WI38 (cell line): ENCODE results near the gene WNT5A.

Experiments used
- H3K4me3 ChIP-seq: 2 replicates; pipeline ENCODE4 v1.5.1; 2011; ENCODE audit warnings: low read depth, mild to moderate bottlenecking, control low read depth, low read length
- CTCF ChIP-seq: IDR thresholded peaks from 2 replicates; pipeline ENCODE4 v1.5.1; 2012; ENCODE audit warnings: low read depth, mild to moderate bottlenecking, control low read depth, low read length

WNT5A gene

GRCh38 chr3:55473788-55474187 is 13.3 kb downstream of the WNT5A start:
- no peak for TF ChIP-seq CTCF
- no peak overlapping the region for H3K4me3 ChIP-seq

GRCh38 chr3:55471522-55472280 is 15.4 kb downstream of the WNT5A start:
- TF ChIP-seq CTCF, result no peak
- no peak overlapping the region for H3K4me3 ChIP-seq

GRCh38 chr3:55471084-55471483 is 16.0 kb downstream of the WNT5A start:
- no peak overlapping the region for H3K4me3 ChIP-seq
- TF ChIP-seq CTCF, result no peak

GRCh38 chr3:55469957-55470526 is 17.1 kb downstream of the WNT5A start:
- no peak overlapping the region for H3K4me3 ChIP-seq
- no peak for TF ChIP-seq CTCF

GRCh38 chr3:55468251-55468650 is 18.9 kb downstream of the WNT5A start:
- no peak for TF ChIP-seq CTCF
- no peak overlapping the region for H3K4me3 ChIP-seq

- TF ChIP-seq CTCF, result no peak
Observed at GRCh38 chr3:55467099-55467498, 20.0 kb downstream of the WNT5A start.

GRCh38 chr3:55466526-55466925 is 20.6 kb downstream of the WNT5A start:
- no peak for TF ChIP-seq CTCF

More at GRCh38 chr3:55467099-55467498, 20.0 kb downstream of the WNT5A start:
- H3K4me3 ChIP-seq, result no peak overlapping the region

More at GRCh38 chr3:55466526-55466925, 20.6 kb downstream of the WNT5A start:
- no peak overlapping the region for H3K4me3 ChIP-seq
